ENCODE data around the gene B4GALT6.

B4GALT6 gene

DNA sequence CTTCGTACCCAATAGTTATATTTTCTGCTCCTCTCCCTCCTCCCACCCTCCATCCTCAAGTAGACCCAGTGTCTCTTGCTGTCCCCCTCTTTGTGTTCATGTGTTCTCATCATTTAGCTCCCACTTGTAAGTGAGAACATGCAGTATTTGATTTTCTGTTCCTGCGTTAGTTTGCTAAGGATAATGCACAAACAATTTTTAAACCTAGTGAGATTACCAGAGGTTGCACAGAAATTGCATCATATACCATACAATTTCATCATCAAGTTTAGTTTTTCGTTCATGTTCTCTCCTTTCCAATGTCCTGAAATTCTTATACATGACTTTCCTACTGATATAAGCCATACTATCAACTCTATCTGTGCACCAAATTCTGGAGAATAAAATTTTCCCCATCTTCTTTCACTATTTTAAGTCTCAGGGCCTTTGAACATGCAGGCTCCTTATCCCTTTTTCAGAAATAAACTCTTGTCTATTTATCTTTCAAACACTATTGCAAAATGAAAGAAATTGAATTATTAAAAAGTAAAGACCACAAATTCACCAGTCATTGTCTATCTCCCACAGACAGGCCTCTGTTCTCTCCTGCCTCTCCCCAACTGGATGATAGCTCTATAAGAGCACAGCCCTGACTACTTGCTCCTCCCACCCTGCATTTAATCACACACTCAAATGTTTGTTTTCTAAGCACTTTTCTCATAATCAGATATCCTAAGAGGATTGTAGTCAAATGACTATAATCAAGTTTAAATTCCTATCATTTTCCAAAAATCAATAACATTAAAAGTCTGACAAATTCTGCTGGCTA is 27.2 kb upstream of the B4GALT6 start:
- FAIRE-seq, result no peak
- DNase-seq (ENCODE audit: insufficient read length), result no peak
- no peak for TF ChIP-seq POLR2A (IDR thresholded peaks at IDR 0.05; ENCODE audit: low read depth, low read length)
- no peak for TF ChIP-seq POLR2AphosphoS5 (IDR thresholded peaks at IDR 0.05; ENCODE audit: low read depth, low read length)
- no peak for TF ChIP-seq TAF1 (IDR thresholded peaks at IDR 0.05; ENCODE audit: borderline replicate concordance, low read depth, low read length)

DNA sequence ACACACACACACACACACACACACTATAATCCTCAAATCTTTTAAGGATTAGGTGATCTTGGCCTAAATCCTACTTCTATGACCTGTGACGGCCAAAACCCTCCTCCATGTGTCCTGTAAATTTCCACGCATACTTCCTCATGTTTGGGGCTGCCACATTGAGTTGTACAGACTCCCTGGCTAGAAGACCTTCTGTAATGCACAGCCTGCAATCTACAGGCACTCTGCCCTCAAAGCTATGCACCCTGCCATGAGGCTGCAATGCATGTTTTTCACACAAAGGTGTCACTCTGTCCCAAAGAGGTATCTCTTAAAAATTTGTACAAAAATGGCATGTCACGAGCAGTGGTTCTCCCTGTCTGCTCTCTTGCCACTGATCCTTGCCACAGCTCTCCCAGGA is 26.4 kb upstream of the B4GALT6 start:
- TF ChIP-seq TAF1 (IDR thresholded peaks at IDR 0.05; ENCODE audit: borderline replicate concordance, low read depth, low read length), result no peak
- DNase-seq (ENCODE audit: insufficient read length) (no peak), FAIRE-seq (peak; percentile 14)

DNA sequence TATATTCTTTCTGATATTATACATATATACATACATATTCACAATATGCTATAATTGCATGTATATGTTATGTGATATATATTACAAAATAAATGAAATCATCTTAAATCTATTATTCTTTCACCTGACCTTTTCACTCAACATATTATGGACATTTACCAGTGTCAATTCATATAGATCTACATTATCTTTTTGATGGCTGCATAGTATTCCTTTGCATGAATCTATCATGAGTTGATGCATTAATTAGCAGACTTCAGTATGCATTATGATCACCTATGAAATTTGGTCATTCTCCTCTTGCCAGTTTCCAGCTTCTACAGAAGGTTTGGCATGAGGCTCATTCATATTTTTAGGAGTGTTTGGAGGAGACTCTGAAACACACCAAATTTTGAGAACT is 23.4 kb upstream of the B4GALT6 start:
- TF ChIP-seq POLR2AphosphoS5 (IDR thresholded peaks at IDR 0.05; ENCODE audit: low read depth, low read length) (no peak), POLR2A (IDR thresholded peaks at IDR 0.05; ENCODE audit: low read depth, low read length) (no peak), TAF1 (IDR thresholded peaks at IDR 0.05; ENCODE audit: borderline replicate concordance, low read depth, low read length) (no peak)
- DNase-seq (ENCODE audit: insufficient read length), result no peak
- no peak for FAIRE-seq

DNA sequence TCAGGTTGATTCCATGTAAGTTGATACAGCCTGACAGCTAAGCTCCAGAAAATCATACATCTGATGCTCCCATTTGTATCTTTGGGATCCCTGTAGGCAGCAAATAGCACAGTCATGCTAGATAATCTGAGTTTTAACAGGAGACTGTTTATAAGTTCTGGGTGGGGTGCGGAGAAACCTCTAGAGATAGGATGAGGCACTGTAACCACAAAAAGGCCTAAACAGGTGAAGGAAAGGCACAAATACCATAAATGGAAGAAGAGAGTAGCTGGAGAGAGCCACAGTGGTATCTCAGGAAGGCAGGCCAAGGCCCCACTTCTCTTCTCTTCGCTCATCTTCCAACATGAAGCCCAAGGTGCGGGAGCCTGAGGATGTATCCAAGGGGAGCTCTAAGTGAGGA is 18.1 kb upstream of the B4GALT6 start:
- TF ChIP-seq TAF1 (IDR thresholded peaks at IDR 0.05; ENCODE audit: borderline replicate concordance, low read depth, low read length) (no peak), POLR2A (IDR thresholded peaks at IDR 0.05; ENCODE audit: low read depth, low read length) (no peak), POLR2AphosphoS5 (IDR thresholded peaks at IDR 0.05; ENCODE audit: low read depth, low read length) (no peak)
- DNase-seq (ENCODE audit: insufficient read length), result no peak
- no peak for FAIRE-seq

DNA sequence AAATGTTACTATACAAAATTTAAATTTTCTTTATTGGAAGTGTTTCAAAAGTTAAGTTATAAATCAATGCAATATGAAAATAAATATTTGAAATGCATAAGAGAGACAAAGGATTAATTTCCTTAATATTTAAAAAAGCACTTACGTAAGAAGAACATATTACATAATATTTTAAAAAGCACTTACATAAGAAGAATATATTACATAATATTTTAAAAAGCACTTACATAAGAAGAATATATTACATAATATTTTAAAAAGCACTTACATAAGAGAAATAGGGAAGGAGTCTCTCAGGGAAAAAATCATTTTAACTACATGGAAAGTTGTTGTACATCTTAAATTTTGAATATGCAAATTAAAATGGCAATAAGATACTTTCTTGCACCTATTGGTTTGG is 17.4 kb upstream of the B4GALT6 start:
- FAIRE-seq, result no peak
- no peak for DNase-seq (ENCODE audit: insufficient read length)
- TF ChIP-seq POLR2AphosphoS5 (IDR thresholded peaks at IDR 0.05; ENCODE audit: low read depth, low read length), result no peak
- TF ChIP-seq TAF1 (IDR thresholded peaks at IDR 0.05; ENCODE audit: borderline replicate concordance, low read depth, low read length), result no peak
- TF ChIP-seq POLR2A (IDR thresholded peaks at IDR 0.05; ENCODE audit: low read depth, low read length), result no peak

DNA sequence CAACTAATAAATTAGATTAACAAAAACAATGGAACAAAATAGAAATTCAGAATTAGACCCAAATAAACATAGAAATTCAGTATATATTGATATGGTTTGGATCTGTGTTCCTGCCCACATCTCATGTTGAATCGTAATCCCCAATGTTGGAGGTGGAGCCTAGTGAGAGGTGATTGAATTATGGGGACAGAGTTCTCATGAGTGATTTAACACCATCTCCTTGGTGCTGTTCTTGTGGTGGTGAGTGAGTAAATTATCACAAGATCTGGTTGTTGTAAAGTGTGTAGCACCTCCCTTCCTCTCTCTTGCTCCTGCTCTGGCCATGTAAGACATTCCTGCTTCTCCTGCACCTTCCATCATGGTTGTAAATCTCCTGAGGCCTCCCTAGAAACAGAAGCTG is 16.6 kb upstream of the B4GALT6 start:
- DNase-seq (ENCODE audit: insufficient read length), result no peak
- no peak for FAIRE-seq
- no peak for TF ChIP-seq TAF1 (IDR thresholded peaks at IDR 0.05; ENCODE audit: borderline replicate concordance, low read depth, low read length)
- no peak for TF ChIP-seq POLR2AphosphoS5 (IDR thresholded peaks at IDR 0.05; ENCODE audit: low read depth, low read length)
- TF ChIP-seq POLR2A (IDR thresholded peaks at IDR 0.05; ENCODE audit: low read depth, low read length), result no peak

DNA sequence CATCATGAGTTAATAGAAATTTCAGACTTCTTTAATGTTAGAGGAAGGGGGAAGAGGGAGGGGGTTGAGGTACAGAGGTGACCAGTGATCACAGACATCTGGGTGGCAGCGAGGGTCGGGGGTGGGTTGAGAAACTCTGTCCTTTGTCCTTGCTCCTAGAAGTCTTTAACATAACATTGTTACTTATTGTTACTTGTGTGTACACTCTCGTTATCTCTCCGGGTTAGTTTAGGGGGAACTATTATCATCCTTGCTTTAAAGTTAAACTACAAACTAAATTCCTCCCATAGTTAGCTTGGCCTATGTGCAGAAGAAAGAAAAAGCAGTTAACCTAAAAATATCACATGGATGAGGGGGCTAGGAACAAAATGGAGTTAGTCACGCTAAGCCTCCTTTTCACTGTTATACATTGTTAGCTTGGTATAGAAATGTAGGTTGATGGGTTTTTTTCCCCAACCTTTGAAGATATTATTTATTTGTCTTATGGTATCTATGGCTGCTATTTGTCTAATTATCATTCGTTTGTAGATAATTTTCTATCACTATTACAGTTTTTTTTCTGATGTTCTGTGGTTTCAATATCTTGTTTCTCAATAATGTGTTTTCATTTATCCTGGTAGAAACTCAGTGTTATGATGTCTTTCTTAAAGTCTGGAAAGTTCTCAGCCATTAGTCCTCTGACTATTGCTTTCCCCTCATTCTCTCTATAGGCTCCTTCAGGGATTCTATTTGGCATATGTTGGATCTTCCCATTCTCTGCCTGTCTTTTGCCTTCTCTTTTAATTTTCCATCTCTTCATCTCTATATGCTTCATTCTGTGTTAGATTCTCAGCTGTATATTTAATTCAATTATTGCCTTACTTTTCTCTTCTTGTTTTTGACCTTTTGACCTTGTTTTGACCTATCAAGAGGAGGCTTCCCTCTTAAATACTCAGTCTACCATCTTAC is 13.2 kb upstream of the B4GALT6 start:
- no peak for TF ChIP-seq POLR2AphosphoS5 (IDR thresholded peaks at IDR 0.05; ENCODE audit: low read depth, low read length)
- TF ChIP-seq POLR2A (IDR thresholded peaks at IDR 0.05; ENCODE audit: low read depth, low read length), result no peak
- TF ChIP-seq TAF1 (IDR thresholded peaks at IDR 0.05; ENCODE audit: borderline replicate concordance, low read depth, low read length), result no peak
- FAIRE-seq, result no peak
- DNase-seq (ENCODE audit: insufficient read length), result no peak

DNA sequence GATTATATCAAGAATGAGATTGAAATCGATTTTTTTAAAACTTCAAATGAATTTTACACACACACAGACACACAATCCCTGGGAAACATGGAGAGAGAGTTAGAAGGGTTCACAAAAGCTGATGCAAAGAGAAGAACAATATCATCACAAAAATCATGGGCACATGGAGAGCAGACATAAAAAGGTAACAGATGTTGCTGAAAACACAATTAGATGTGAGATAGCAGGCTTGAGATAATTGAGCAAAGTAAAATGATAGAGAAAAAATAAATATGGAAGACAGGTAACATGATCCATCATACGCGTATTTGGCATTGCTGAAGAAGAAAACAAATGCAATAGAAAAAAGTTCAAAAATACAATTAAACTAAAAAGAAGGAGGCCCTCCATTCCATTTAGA is 11.6 kb upstream of the B4GALT6 start:
- FAIRE-seq, result no peak

DNA sequence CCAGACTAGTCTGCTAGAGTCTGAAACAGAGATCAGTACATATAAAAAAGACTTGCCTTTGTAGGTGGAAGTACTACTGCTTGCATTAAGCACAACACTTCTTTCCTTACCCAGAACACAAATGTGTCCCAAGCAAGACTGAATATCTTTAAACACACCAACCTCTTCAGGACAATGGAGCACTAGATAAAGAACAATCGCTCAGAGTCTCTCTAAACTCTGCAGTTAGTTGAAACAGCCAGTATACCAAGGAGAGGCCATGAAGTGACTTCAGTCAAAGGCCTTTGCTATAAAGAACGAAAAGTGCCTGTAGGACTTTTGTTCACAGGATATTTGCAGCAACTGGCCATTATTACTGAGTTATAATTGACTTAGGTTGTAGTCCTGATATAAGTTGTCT is 9.9 kb upstream of the B4GALT6 start:
- FAIRE-seq (no peak), DNase-seq (ENCODE audit: insufficient read length) (no peak)
- TF ChIP-seq TAF1 (IDR thresholded peaks at IDR 0.05; ENCODE audit: borderline replicate concordance, low read depth, low read length), result no peak
- TF ChIP-seq POLR2AphosphoS5 (IDR thresholded peaks at IDR 0.05; ENCODE audit: low read depth, low read length), result no peak
- no peak for TF ChIP-seq POLR2A (IDR thresholded peaks at IDR 0.05; ENCODE audit: low read depth, low read length)

More for the DNA sequence above, 11.6 kb upstream of the B4GALT6 start:
- no peak for TF ChIP-seq POLR2A (IDR thresholded peaks at IDR 0.05; ENCODE audit: low read depth, low read length)
- no peak for TF ChIP-seq TAF1 (IDR thresholded peaks at IDR 0.05; ENCODE audit: borderline replicate concordance, low read depth, low read length)
- no peak for TF ChIP-seq POLR2AphosphoS5 (IDR thresholded peaks at IDR 0.05; ENCODE audit: low read depth, low read length)
- no peak for DNase-seq (ENCODE audit: insufficient read length)

DNA sequence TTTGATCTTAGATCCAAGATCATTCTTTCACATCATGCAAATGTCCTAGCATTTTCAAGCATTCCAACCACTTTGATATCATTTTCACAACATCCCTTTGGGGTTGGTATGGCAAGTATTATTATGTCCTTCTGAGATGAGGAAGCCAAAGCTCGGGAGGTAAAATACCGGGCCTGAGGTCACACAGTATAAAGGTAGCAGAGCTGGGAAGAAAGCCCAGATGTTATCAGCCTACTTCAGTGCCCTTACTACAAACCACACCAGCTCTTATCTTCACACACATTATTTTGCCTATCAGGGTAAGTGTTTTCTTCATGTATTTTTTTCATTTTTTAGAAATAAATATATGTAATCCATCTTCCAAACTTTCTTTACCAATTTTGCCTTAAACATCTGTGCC is 4.2 kb upstream of the B4GALT6 start:
- FAIRE-seq, result no peak
- no peak for DNase-seq (ENCODE audit: insufficient read length)
- TF ChIP-seq POLR2AphosphoS5 (IDR thresholded peaks at IDR 0.05; ENCODE audit: low read depth, low read length) (no peak), POLR2A (IDR thresholded peaks at IDR 0.05; ENCODE audit: low read depth, low read length) (no peak), TAF1 (IDR thresholded peaks at IDR 0.05; ENCODE audit: borderline replicate concordance, low read depth, low read length) (no peak)

DNA sequence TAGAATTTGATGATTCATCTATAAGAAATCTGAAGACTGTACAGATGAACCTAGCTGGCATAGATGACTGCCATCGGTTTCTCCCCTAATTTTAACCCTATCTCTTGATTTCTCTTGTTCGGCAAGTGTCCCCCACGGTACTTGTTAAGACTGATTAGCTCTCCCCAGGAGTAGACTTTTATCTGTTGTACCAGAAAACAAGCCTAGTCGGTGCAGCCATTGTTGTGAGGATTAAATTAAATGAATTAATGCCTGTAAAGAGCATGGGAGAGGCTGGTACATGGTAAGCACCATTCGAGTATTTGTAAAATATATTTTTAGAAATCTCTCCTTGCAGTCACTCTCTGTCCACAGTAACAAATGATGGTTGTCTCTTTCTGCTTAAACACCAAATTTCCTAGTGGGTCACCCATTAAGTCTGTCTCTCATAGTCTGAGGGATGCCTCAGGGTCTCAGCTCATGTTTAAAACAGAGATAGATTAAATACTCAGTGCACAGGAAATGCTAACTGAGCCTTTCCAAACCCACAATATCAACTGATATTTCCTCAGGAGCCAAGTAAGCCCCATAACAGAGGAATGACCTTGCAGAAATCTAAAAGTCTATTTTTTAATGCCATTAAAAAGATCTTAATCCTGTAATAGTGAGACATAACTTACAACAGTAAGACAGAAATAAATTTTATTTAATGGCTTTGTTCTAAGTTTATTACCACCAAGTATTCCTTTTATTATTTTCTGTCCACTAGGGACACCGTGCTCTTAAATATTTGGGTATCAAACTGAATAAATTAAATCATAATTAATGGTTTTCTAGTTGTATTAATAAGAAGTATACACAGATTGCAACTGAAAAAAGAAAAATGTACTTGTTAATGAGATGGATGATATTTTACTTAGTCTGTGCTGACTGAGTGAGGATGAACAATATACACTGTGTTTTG is 2.9 kb upstream of the B4GALT6 start:
- no peak for TF ChIP-seq TAF1 (IDR thresholded peaks at IDR 0.05; ENCODE audit: borderline replicate concordance, low read depth, low read length)
- no peak for TF ChIP-seq POLR2AphosphoS5 (IDR thresholded peaks at IDR 0.05; ENCODE audit: low read depth, low read length)
- TF ChIP-seq POLR2A (IDR thresholded peaks at IDR 0.05; ENCODE audit: low read depth, low read length), result no peak
- FAIRE-seq, result peak; percentile 9
- no peak for DNase-seq (ENCODE audit: insufficient read length)

Measured in GM12892 (cell line).